ENCODE results near the gene CERS5.

GRCh38 chr12:50211392-50212070 is 44.4 kb upstream of the CERS5 start:
- TF ChIP-seq, protein P1, sequence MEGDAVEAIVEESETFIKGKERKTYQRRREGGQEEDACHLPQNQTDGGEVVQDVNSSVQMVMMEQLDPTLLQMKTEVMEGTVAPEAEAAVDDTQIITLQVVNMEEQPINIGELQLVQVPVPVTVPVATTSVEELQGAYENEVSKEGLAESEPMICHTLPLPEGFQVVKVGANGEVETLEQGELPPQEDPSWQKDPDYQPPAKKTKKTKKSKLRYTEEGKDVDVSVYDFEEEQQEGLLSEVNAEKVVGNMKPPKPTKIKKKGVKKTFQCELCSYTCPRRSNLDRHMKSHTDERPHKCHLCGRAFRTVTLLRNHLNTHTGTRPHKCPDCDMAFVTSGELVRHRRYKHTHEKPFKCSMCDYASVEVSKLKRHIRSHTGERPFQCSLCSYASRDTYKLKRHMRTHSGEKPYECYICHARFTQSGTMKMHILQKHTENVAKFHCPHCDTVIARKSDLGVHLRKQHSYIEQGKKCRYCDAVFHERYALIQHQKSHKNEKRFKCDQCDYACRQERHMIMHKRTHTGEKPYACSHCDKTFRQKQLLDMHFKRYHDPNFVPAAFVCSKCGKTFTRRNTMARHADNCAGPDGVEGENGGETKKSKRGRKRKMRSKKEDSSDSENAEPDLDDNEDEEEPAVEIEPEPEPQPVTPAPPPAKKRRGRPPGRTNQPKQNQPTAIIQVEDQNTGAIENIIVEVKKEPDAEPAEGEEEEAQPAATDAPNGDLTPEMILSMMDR (IDR thresholded peaks at IDR 0.05; ENCODE audit: low read depth, low read length, missing input control): no peak
- TF ChIP-seq FOXA1 (IDR thresholded peaks at IDR 0.05): no peak
- no peak for TF ChIP-seq YY1 (IDR thresholded peaks at IDR 0.05)
- TF ChIP-seq GABPA (IDR thresholded peaks at IDR 0.05 in 1 of 2, conservative IDR thresholded peaks at IDR 0.05 in 1 of 2): no peak
- no peak for TF ChIP-seq TAF1 (conservative IDR thresholded peaks at IDR 0.05)

Data from liver (tissue), 3 donors.